NCI-H2171 treated with DMSO at 0.1 percent for 48 hours (cell line): Measurements from ENCODE around the gene CELSR1.
A peak's percentile ranks its signal among the peaks of the same experiment; 100 is the strongest.
"Not testable (repeated sequence)": the region's sequence is repeated elsewhere in the genome, so short reads cannot be mapped to it uniquely, and the experiment has no call there.

Source experiments
- DNase-seq: peaks from one replicate; lab custom pipeline; 2025; lab: John Stamatoyannopoulos, UW

The CELSR1 gene

GRCh38 chr22:46481386-46481785, 56.0 kb downstream of the CELSR1 start:
- peak; percentile 21 for DNase-seq

GRCh38 chr22:46480396-46480795, 57.0 kb downstream of the CELSR1 start:
- DNase-seq: no peak

GRCh38 chr22:46479046-46479445, 58.4 kb downstream of the CELSR1 start:
- DNase-seq: no peak

- DNase-seq: no peak
These were observed 59.3 kb downstream of the CELSR1 start for GRCh38 chr22:46478083-46478551.

- DNase-seq: no peak
These were observed 60.9 kb downstream of the CELSR1 start for GRCh38 chr22:46476547-46476941.

GRCh38 chr22:46473896-46474557, 63.4 kb downstream of the CELSR1 start:
- no peak for DNase-seq

GRCh38 chr22:46473021-46473779, 64.2 kb downstream of the CELSR1 start:
- no peak for DNase-seq

- DNase-seq: no peak
These were observed 64.8 kb downstream of the CELSR1 start for GRCh38 chr22:46472722-46473016.

- no peak for DNase-seq
These were observed 65.3 kb downstream of the CELSR1 start for GRCh38 chr22:46471901-46472721.

- DNase-seq: not testable (repeated sequence)
These were observed 66.1 kb downstream of the CELSR1 start for GRCh38 chr22:46471330-46471729.

- no peak for DNase-seq
These were observed 67.7 kb downstream of the CELSR1 start for GRCh38 chr22:46469711-46470110.

- no peak for DNase-seq
These were observed 70.4 kb downstream of the CELSR1 start for GRCh38 chr22:46467006-46467405.

- DNase-seq: no peak
These were observed 71.2 kb downstream of the CELSR1 start for GRCh38 chr22:46466255-46466676.

GRCh38 chr22:46465793-46466192, 71.6 kb downstream of the CELSR1 start:
- no peak for DNase-seq

- DNase-seq: peak; percentile 45
These were observed 72.1 kb downstream of the CELSR1 start for GRCh38 chr22:46465345-46465720.

- DNase-seq: no peak
These were observed 72.6 kb downstream of the CELSR1 start for GRCh38 chr22:46464701-46465344.

- no peak for DNase-seq
These were observed 73.1 kb downstream of the CELSR1 start for GRCh38 chr22:46464296-46464695.

GRCh38 chr22:46463435-46464227, 73.8 kb downstream of the CELSR1 start:
- no peak for DNase-seq

- DNase-seq: peak; percentile 89
These were observed 74.6 kb downstream of the CELSR1 start for GRCh38 chr22:46462726-46463371.

GRCh38 chr22:46461566-46462180, 75.7 kb downstream of the CELSR1 start:
- DNase-seq: no peak
